ENCODE results near the gene DOCK2.

Gene DOCK2

DNA sequence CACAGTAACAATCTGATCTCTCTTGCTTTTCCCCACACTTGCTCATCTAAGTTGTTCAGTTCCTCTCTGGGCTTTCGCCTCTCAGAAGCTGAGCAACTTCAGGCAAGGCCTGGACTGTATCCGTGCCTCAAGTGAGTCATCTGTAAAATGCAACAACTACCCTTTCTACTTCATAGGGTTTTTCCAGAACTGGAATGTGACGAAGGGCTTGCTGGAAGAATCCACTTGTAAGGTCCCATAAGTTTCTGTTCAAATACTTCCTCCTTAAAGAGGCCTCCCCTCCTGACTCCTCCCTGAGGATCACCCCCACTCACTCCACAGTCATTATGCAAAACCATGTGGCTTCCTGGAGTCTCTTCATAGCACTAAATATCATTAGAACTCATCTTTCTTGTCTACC is 360.7 kb downstream of the DOCK2 start:
- no peak for DNase-seq

DNA sequence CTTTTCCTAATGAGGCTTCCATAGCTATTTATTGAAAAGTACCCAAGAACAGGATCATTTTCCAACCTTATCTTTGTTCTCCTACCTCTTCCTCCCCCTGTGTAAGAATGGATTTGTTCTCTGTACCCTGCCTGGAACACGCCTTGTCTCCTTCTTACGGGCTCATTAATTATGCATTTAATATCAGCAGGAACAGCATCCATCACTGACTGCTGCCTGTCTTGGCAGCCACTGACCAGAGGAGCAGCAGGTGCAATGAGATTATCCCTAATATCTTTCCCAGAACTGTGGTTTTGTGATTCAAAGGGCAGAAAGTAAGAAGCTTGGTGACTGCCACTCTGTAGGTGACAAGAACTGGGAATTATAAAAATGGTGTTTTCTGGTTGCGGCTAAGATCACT is 362.5 kb downstream of the DOCK2 start:
- no peak for DNase-seq

DNA sequence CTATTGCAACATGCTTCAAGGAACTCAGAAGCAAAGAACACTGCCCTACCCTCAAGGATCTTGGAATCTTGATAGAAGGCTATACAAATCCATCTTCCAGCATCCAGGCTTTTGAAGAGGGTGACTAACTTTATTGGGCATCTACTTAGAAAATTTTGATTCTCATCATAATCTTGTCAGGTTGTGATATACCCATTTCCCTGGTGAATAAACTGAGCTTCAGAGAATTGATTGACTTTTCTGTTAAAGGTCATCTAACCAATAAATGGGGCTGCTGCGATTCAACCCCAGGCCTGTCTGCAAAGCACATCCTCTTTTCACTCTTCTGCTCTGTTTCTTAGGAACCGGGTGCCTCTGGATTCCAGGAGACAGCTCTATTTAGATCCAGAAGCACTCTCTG is 363.1 kb downstream of the DOCK2 start:
- DNase-seq: no peak

DNA sequence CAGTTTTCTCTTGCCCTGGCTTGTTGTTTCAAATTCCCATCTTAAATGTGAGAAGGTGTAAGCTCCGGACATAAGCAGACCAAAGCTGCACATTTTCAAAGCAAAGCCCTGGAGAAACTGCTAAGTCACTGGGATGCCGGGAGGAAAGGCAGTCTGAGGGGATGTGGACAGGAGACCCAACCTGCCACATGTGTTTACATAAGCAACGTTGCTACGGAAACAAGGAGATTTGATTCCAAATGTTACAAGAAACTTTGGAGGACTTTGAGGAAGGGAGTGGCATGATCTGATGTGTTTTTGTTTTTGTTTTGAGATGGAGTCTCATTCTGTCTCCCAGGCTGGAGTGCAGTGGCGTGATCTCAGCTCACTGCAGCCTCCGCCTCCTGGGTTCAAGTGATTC is 368.9 kb downstream of the DOCK2 start:
- DNase-seq: no peak

DNA sequence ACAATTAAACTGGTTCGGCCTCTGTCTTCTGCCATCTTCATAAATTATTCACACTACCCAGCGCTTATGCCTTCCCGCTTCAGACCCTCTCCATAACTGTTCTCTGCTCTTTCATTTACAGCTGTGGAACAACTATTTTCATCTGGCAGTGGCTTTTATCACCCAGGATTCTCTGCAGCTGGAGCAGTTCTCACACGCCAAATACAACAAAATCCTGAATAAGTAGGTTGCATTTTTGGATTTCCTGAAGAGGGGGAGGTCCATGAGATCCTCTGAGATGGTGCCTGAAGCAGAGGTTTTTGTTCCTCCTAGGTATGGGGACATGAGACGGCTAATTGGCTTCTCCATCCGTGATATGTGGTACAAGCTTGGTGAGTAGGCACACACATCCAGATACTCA is 371.3 kb downstream of the DOCK2 start:
- DNase-seq: no peak

DNA sequence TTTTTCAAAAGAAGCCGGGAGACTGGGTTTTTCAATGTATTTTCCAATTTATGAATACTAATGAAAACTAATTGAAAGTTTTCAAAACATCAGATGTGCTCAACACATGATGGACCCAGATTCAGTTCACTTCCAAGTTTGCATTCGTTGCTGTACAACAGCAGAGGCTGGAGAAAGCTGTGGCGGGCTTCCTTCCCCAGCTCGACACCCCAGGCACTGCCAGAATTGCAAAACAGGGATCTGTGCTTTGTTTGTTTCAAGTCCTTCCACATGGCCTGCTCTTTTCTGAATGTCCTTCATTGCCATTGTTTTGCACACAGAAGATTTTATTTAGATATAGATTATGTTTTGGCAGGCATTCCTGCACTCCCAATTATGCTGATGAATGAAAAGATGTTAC is 373.5 kb downstream of the DOCK2 start:
- no peak for DNase-seq

DNA sequence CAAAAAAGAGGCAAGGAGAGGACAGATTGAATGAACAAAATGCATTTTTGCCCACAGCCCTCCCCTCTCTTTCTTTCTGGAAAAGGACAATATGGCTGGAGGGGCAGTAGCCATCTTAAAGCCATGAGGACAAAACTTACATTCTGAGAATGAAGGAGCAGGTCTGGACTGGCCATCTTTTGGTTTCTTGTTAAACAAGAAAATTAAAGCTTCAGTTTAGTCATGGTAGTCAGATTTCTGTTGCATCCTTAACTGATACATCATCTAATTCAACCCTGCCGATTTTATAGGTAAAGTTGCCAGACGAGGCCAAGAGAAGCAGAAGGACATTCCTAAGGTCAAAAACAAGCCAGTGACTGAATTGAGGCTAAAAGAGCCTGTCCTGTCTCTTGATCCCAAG is 374.7 kb downstream of the DOCK2 start:
- no peak for DNase-seq

DNA sequence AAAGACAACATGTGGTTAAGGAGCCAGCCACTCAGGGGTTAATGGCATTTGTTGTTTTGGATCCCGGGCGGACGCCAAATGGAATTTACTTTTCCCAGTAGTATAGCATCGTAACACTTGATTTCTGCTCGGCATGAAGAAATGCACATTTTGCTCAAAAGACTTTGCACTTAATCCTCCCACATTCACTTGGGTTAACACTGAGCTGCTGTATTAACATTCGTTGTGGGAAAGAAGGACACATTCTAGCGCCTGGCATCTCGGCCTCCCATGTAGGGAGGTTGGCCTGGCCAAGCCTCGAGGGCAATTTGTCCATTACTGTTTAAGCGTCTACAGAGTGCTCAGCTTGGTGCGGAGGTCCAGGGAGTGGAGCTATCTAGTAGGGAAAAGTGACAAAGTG is 375.5 kb downstream of the DOCK2 start:
- DNase-seq: no peak

DNA sequence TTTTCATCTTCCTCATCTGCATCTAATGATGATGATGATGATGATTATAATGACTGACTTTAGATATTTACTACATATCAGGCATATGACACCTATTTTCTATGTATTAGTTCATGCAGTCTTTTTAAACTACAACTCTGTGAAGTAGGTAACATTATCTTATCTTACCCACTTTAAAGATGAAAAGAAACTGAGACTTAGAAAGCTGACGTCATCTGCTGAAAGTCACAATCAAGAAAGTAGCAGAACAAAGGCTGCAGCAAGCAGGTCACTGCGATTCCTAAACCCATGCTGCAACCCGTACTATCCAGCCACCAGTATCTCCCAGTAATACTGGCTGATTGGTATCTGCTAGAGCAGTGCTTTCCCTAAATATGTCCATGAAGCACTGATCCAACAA is 383.3 kb downstream of the DOCK2 start:
- DNase-seq: no peak

DNA sequence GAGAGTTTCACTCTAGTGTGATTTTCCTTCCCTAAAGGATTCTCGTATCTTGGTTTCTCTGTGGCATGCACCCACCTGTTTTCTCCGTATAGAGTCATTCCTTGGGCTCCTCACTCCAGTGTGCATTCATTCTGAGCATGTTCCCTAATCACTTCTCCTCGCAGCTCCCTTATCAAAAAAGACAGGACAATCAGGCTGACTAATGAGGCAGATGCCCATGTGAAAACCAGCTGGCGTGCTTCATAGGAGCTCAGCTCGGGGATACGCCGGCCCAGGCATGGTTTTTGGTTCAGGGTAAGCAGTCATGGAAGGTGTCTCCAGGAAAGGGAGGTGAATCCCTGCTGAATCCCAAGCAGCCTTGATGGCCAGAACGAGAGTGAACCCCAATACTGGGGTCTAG is 384.4 kb downstream of the DOCK2 start:
- no peak for DNase-seq

DNA sequence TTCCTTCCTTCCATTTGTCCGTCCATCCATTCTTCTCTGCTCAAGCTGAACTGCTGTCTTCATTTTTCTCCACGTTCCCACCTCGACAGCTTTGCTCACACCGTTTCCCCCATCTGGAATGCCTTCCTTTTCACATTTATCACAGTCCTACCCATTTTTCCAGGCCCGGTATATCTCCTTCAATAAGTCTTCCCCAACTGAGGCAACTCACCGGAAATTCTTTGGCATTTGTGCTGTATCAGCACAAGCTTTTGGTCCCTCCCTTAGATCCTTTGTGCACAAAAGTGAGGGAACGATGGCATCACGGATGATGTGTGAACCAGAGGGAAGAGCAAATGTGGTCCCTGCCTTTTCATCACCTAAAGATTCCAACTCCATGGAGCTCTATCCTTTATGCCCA is 388.8 kb downstream of the DOCK2 start:
- no peak for DNase-seq

DNA sequence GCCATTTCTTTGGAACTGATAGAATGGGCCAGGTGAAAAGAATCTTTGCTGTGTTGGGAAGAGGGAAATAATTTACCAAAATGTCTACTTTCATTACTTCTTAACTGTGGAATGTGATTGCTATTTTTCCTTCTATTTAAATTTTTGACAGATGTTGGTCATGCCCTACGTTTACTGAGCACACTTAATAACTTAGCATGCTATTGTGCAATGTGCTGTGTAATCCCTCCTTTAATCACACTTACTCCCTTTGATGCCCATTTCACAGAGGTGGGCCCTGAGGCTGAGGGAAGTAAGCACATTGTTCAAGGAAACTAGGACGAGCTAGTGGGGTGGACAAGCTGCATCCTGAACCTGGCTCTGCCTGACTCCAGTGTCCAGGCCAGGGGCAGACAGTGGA is 391.0 kb downstream of the DOCK2 start:
- no peak for DNase-seq

DNA sequence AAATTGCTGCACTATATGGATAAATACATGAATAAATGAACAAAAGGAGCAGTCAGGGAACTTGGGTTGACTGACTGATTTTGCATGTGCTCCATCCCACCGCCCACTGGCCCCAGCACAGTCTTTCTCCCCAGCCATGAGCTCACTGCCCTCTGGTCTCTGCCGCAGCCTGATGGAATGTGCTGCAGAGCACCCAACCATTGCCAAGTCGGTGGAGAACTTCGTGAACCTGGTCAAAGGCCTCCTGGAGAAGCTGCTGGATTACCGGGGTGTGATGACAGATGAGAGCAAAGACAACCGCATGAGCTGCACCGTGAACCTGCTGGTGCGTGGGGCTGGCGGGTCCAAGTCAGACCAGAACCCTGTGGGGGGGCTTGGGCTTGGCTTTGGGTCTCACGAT is 397.2 kb downstream of the DOCK2 start:
- no peak for DNase-seq

DNA sequence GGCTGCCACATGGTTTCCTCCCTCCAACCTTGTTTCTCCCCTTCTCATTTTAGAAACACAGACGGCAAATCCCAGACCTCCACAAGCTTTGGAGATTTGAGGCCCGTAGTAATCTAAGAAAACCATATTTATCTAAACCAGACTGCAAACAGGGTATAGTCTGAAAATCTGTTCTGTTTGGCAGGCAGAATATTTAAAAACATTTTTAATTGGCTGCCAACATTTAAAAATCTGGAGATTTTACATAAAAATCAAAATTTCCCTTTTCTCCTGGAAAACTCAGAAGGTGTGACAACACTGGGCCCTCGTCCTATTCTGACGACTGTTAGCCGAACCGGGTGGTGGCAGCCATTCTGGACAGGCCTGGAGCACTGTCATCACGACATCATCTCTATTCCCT is 401.2 kb downstream of the DOCK2 start:
- no peak for DNase-seq

DNA sequence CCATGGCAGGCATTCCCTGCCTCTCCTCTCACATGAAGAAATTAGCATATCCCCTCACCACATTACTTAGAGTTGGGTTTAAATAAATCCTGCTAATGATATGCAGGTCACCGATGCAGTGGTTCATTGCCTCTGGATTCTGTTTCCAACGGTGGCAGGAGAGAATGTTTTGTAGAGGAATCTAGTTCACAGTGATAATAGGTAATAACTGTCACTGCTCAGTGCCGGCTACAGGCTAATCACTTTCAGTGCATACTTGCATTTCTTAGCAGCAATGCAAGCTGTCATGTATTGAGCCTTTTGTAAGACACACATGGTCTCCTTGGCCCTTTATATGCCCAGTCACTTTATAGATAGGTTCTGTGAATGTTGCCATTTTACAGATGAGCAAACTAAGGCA is 402.8 kb downstream of the DOCK2 start:
- DNase-seq: no peak

DNA sequence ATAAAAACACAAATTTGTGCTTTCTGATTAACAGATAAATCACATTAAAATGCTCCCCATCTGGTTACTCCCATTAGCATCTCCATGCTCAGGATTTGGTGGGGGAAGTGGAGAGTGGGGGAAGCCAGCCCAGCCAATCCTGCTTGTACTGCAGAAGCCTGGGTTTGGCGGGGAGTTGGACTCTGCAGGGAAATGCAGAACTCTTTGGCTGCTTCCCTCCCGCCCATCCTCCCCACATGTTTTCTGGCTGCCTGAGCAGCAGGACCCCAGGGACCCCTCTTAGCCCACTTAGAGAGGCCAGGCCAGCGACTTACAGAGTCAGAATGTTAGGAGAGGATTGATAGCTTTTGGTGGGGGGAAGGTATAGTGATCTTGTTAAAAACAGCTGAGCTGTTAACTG is 409.2 kb downstream of the DOCK2 start:
- DNase-seq: no peak

DNA sequence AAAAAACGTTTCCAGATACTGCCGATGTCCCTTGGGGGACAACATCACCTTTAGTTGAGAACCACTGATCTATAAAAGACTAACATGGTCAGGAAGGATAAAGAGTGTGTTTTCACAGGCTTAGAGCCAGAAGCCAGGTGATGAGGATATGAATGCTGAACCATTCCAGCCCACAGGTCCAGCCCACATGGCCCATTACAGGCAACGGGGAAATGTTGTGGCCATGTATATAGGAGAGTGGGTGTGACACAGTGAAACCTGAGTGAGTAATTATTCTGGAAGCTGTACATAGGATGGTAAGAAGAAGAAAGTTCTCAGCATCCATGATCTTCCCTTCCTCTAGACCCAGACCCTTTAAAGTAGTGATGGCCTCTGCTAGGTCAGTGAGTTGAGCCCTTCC is 412.6 kb downstream of the DOCK2 start:
- DNase-seq: no peak

DNA sequence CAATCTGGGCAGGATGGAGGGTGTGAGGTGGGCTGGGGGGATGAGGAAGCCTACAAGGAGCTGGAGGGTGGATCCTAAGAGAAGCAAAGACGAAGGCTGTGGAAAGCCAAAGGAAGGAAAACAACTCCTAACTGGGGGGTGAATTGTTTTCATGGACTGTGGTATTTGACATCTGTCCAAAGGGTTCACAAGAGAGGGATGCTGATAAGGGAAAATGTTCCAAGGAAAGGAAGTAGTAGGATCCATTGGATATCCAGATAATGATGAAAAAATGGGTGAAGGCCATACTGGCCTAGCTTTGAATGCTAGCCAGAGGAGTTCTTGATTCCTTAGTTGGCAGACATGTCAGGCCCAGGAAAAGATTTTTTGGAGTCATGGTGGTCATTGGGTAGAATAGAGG is 416.8 kb downstream of the DOCK2 start:
- no peak for DNase-seq

DNA sequence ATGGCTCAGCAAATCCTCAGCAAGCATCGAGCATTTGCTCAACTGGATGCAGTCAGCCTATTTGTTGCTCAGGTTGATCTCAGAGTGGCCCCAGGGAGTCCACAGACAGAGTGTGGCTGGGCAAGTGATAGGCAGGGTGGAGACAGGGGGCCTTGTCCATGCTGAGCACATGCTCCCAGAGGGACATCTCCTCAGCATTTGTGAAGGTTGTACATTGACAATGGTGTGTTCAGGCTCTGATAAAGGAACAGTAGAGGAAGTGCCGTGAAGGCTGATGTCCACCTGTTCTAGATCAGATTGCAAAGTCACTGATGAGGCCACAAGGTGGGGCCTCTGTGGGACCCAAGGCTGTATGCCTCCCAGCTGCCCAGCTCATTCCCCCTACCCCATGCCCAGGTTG is 418.5 kb downstream of the DOCK2 start:
- DNase-seq: no peak

DNA sequence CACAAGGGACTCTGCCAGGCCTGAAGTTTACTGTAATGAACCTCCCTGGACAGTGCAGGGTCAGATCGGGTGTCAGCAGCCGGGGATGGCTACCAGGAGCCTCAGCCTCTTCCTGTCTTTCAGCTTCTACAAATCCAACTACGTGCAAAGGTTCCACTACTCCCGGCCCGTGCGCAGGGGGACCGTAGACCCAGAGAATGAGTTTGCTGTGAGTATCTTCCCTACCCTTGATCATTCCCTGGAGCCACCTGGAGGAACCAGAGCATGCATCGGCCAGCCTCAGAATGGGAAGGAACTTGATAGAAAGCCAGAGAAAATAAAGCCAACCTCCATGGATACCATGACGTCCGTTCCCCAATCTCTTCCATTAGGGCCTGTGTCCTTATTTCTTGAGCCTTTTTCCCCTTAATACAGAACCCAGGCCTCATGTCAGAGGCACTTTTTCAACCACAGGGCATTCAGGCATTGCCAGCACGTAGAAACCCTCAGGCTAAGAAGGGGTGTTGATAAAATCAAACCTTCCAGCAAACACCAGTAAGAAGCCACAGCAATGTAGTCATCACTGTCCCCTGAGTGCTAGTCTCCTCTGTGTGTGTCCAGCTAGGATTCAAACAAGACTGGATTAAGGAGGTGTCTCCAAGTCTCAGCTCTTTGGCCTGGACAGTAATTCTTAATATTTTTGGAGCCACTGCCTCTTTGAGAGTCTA is 419.6 kb downstream of the DOCK2 start:
- DNase-seq: no peak

DNA sequence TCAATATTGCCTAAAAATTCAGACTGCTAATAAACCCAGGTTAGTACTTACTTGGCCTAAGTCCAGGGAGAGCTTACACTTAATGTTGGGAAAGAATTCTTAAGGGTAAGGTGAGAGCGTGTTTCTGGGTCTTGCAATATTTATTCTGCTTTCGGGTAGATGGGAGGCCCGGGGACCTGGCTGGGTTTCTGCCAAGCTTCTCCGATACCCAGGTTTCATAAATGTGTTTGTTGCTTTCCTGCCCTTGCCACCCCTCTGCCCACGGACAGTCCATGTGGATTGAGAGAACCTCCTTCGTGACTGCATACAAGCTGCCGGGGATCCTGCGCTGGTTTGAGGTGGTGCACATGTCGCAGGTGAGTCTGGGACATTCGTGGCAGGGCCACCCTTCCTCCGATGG is 420.2 kb downstream of the DOCK2 start:
- no peak for DNase-seq

DNA sequence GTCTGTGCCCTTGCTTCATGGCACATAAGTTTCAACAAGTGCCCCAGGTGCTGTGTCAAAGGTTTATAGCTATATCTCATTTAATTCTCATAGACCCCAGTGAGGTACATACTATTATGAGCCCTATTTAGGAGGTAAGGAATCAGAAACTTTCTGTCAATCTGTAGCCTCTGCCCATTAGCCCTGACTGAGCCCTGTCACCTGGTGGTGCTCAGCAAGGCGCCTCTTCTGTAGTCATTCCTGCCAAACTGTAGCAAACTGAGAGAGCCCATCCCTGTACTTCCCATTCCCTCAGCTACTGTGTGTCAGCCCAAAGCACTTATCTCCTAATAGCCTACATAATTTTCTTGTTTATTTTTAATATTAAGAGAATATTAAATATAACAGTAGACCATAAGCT is 422.1 kb downstream of the DOCK2 start:
- no peak for DNase-seq

DNA sequence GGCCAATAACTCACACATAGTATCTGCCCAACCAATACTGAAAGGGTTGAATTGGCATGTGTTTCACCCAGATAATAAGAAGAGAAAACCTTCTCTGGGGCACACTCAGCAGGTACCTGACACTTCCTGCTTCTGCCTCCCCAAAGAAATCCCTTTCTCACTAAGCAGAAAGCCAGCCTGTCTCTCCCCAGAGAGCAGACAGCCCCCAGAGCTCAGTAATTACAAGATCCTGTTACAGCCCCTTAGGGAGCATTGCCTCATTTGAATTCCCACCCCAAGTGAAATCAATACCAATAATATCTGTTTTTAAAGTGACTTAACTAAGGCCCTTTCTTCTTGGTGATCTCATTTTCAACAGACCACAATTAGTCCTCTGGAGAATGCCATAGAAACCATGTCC is 430.1 kb downstream of the DOCK2 start:
- no peak for DNase-seq

DNA sequence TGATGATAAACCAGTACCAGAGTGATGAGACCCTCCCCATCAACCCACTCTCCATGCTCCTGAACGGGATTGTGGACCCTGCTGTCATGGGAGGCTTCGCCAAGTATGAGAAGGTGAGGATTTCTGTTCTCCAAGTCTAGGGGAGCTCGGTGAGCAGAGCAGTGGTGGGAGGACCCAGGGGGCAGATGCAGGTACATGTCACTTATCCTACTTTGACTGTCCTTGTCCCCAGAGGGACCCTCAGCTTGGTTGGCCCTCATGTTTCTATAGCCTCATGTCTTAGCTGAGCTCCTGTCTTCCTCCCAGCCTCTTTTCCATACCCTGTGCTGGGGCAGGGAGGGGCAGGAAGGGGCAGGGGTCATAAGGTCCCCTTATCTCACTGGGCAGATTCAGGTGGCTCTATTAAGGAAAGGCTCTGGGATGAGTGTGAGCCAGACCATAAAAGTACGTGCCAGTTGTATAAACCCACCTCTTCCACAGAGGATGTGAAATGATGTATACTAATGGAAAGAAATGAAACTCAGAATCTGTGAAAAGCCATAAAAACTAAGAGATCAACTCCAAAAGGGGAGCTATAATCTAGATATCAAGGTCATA is 430.6 kb downstream of the DOCK2 start:
- no peak for DNase-seq

DNA sequence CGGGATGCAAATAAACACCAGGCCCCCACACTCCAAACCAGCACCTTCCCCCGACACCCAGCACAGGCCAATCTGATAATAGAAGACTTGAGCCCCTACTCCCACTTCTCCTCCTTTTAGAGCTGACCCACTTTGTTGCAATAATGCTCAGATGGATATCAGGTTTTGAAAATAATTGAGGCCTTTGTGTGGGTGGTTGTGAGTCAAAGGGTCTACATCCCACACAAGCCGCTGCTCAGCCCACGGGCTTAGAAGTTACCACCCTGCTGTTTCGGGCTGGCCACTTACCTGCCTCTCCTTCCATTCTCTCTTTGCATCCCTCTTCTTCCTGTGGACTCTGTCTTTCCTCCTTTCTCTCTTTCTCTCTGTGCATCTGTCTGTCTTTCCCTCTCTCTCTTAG is 432.4 kb downstream of the DOCK2 start:
- no peak for DNase-seq
